ENCODE results near the gene ETS2.
A peak's percentile ranks its signal among the peaks of the same experiment; 100 is the strongest.

Gene ETS2

GRCh38 chr21:38821959-38822682 lies 16.4 kb downstream of the ETS2 start:
- Histone ChIP-seq H3K9ac (ENCODE audit: low read depth, low read length, poor library complexity) (no peak overlapping the region), H4K8ac (ENCODE audit: low read depth, low read length) (no peak overlapping the region), H2BK120ac (ENCODE audit: low read depth, low read length) (no peak overlapping the region), H3K18ac (ENCODE audit: low read length) (no peak overlapping the region), H2AK5ac (ENCODE audit: low read depth, low read length) (no peak overlapping the region), H4K91ac (ENCODE audit: low read depth, low read length, poor library complexity) (no peak overlapping the region), H3K79me1 (ENCODE audit: low read depth, low read length) (peaks cover 3% of the 10 kb centered on the region), H3K27ac (replicated peaks; ENCODE audit: low read length) (no peak overlapping the region), H3K14ac (ENCODE audit: low read length) (no peak overlapping the region), H3K27me3 (ENCODE audit: control insufficient read depth in 3 of 3, insufficient read depth in 3 of 3, low read depth in 1 of 3, low read length in 3 of 3) (peaks cover 0 to 2% (median 0%) of the 10 kb centered on the region in 3 experiments), H3K36me3 (replicated peaks in 1 of 2; ENCODE audit: control insufficient read depth in 2 of 2, insufficient read depth in 2 of 2, low read length in 2 of 2) (peaks cover 57 to 75% of the 10 kb centered on the region in 2 donors), H2BK15ac (ENCODE audit: low read length) (no peak overlapping the region), H3K4me2 (ENCODE audit: insufficient read depth, low read length, poor library complexity, severe bottlenecking) (no peak overlapping the region), H2BK12ac (ENCODE audit: low read length) (no peak overlapping the region), H3K4me3 (ENCODE audit: low read length in 2 of 2) (no peak overlapping the region), H2AFZ (ENCODE audit: low read length) (no peak overlapping the region), H3K9me3 (replicated peaks in 1 of 2; ENCODE audit: control insufficient read depth in 2 of 2, insufficient read depth in 1 of 2, low read depth in 1 of 2, low read length in 2 of 2) (peaks cover 0 to 6% of the 10 kb centered on the region in 2 donors), H3K4ac (ENCODE audit: low read length) (no peak overlapping the region), H3K4me1 (ENCODE audit: control insufficient read depth in 2 of 2, insufficient read depth in 1 of 2, low read depth in 1 of 2, low read length in 2 of 2) (no peaks in the 10 kb centered on the region), H2BK5ac (ENCODE audit: low read length) (no peak overlapping the region), H3K23ac (ENCODE audit: low read depth, low read length, poor library complexity) (no peak overlapping the region)
- WGBS, 2 donors (ENCODE audit: extremely low coverage in 2 of 2, insufficient read length in 2 of 2, insufficient replicate concordance in 1 of 2), result no CpG with 5 or more reads among the region's 9 CpGs
- DNase-seq (ENCODE audit: low spot score), result no peak

GRCh38 chr21:38822778-38823238 lies 17.1 kb downstream of the ETS2 start:
- no peak overlapping the region for H3K4me2 ChIP-seq (ENCODE audit: insufficient read depth, low read length, poor library complexity, severe bottlenecking)
- no peak overlapping the region for H2BK5ac ChIP-seq (ENCODE audit: low read length)
- no peaks in the 10 kb centered on the region for H3K4me1 ChIP-seq (ENCODE audit: control insufficient read depth in 2 of 2, insufficient read depth in 1 of 2, low read depth in 1 of 2, low read length in 2 of 2)
- H3K79me1 ChIP-seq (ENCODE audit: low read depth, low read length), result peaks cover 3% of the 10 kb centered on the region
- no peak overlapping the region for H3K14ac ChIP-seq (ENCODE audit: low read length)
- peaks cover 53 to 68% of the 10 kb centered on the region in 2 donors for H3K36me3 ChIP-seq (replicated peaks in 1 of 2; ENCODE audit: control insufficient read depth in 2 of 2, insufficient read depth in 2 of 2, low read length in 2 of 2)
- H4K91ac ChIP-seq (ENCODE audit: low read depth, low read length, poor library complexity), result no peak overlapping the region
- H3K9me3 ChIP-seq (replicated peaks in 1 of 2; ENCODE audit: control insufficient read depth in 2 of 2, insufficient read depth in 1 of 2, low read depth in 1 of 2, low read length in 2 of 2), result peaks cover 0 to 6% of the 10 kb centered on the region in 2 donors
- H4K8ac ChIP-seq (ENCODE audit: low read depth, low read length), result no peak overlapping the region
- H2BK120ac ChIP-seq (ENCODE audit: low read depth, low read length), result no peak overlapping the region
- no peak for DNase-seq (ENCODE audit: low spot score)
- peaks cover 0 to 2% (median 0%) of the 10 kb centered on the region in 3 experiments for H3K27me3 ChIP-seq (ENCODE audit: control insufficient read depth in 3 of 3, insufficient read depth in 3 of 3, low read depth in 1 of 3, low read length in 3 of 3)
- no peak overlapping the region for H3K18ac ChIP-seq (ENCODE audit: low read length)
- no CpG with 5 or more reads among the region's 26 CpGs for WGBS, 2 donors (ENCODE audit: extremely low coverage in 2 of 2, insufficient read length in 2 of 2, insufficient replicate concordance in 1 of 2)
- peak overlapping the region; percentile 81 for H3K23ac ChIP-seq (ENCODE audit: low read depth, low read length, poor library complexity)
- no peak overlapping the region for H3K9ac ChIP-seq (ENCODE audit: low read depth, low read length, poor library complexity)
- no peak overlapping the region for H2BK12ac ChIP-seq (ENCODE audit: low read length)
- H2AK5ac ChIP-seq (ENCODE audit: low read depth, low read length), result no peak overlapping the region
- no peak overlapping the region for H3K4ac ChIP-seq (ENCODE audit: low read length)
- no peak overlapping the region for H2BK15ac ChIP-seq (ENCODE audit: low read length)
- no peak overlapping the region for H3K4me3 ChIP-seq (ENCODE audit: low read length in 2 of 2)
- H3K27ac ChIP-seq (replicated peaks; ENCODE audit: low read length), result no peak overlapping the region
- H2AFZ ChIP-seq (ENCODE audit: low read length), result no peak overlapping the region

- Histone ChIP-seq H3K4me2 (ENCODE audit: insufficient read depth, low read length, poor library complexity, severe bottlenecking) (no peak overlapping the region), H3K23ac (ENCODE audit: low read depth, low read length, poor library complexity) (no peak overlapping the region), H3K27ac (replicated peaks; ENCODE audit: low read length) (no peak overlapping the region), H3K9ac (ENCODE audit: low read depth, low read length, poor library complexity) (no peak overlapping the region), H3K4ac (ENCODE audit: low read length) (no peak overlapping the region), H3K36me3 (replicated peaks in 1 of 2; ENCODE audit: control insufficient read depth in 2 of 2, insufficient read depth in 2 of 2, low read length in 2 of 2) (peaks cover 44 to 59% of the 10 kb centered on the region in 2 donors), H3K27me3 (ENCODE audit: control insufficient read depth in 3 of 3, insufficient read depth in 3 of 3, low read depth in 1 of 3, low read length in 3 of 3) (peaks cover 0 to 2% (median 0%) of the 10 kb centered on the region in 3 experiments), H2AK5ac (ENCODE audit: low read depth, low read length) (no peak overlapping the region), H3K4me3 (ENCODE audit: low read length in 2 of 2) (no peak overlapping the region), H2BK15ac (ENCODE audit: low read length) (no peak overlapping the region), H3K18ac (ENCODE audit: low read length) (no peak overlapping the region), H3K79me1 (ENCODE audit: low read depth, low read length) (peaks cover 3% of the 10 kb centered on the region), H2BK120ac (ENCODE audit: low read depth, low read length) (no peak overlapping the region), H3K14ac (ENCODE audit: low read length) (no peak overlapping the region), H4K91ac (ENCODE audit: low read depth, low read length, poor library complexity) (no peak overlapping the region), H2BK12ac (ENCODE audit: low read length) (no peak overlapping the region), H4K8ac (ENCODE audit: low read depth, low read length) (no peak overlapping the region), H2AFZ (ENCODE audit: low read length) (no peak overlapping the region), H3K9me3 (replicated peaks in 1 of 2; ENCODE audit: control insufficient read depth in 2 of 2, insufficient read depth in 1 of 2, low read depth in 1 of 2, low read length in 2 of 2) (peaks cover 0 to 5% of the 10 kb centered on the region in 2 donors), H3K4me1 (ENCODE audit: control insufficient read depth in 2 of 2, insufficient read depth in 1 of 2, low read depth in 1 of 2, low read length in 2 of 2) (no peaks in the 10 kb centered on the region), H2BK5ac (ENCODE audit: low read length) (no peak overlapping the region)
- DNase-seq (ENCODE audit: low spot score), result no peak
- no CpG with 5 or more reads among the region's 3 CpGs for WGBS, 2 donors (ENCODE audit: extremely low coverage in 2 of 2, insufficient read length in 2 of 2, insufficient replicate concordance in 1 of 2)
These were observed 18.0 kb downstream of the ETS2 start for GRCh38 chr21:38823737-38824123.

- no peak overlapping the region for H3K27ac ChIP-seq (replicated peaks; ENCODE audit: low read length)
These were observed 18.5 kb downstream of the ETS2 start for GRCh38 chr21:38824124-38824822.

More at GRCh38 chr21:38824124-38824822, 18.5 kb downstream of the ETS2 start:
- H2AK5ac ChIP-seq (ENCODE audit: low read depth, low read length), result no peak overlapping the region
- H3K4ac ChIP-seq (ENCODE audit: low read length), result no peak overlapping the region
- peaks cover 0 to 2% (median 0%) of the 10 kb centered on the region in 3 experiments for H3K27me3 ChIP-seq (ENCODE audit: control insufficient read depth in 3 of 3, insufficient read depth in 3 of 3, low read depth in 1 of 3, low read length in 3 of 3)
- no peak overlapping the region for H3K18ac ChIP-seq (ENCODE audit: low read length)
- no peak overlapping the region for H3K4me3 ChIP-seq (ENCODE audit: low read length in 2 of 2)
- WGBS, 2 donors (ENCODE audit: extremely low coverage in 2 of 2, insufficient read length in 2 of 2, insufficient replicate concordance in 1 of 2), result no CpG with 5 or more reads among the region's 19 CpGs
- no peak overlapping the region for H4K8ac ChIP-seq (ENCODE audit: low read depth, low read length)
- no peak overlapping the region for H2BK15ac ChIP-seq (ENCODE audit: low read length)
- peaks cover 3% of the 10 kb centered on the region for H3K79me1 ChIP-seq (ENCODE audit: low read depth, low read length)
- peaks cover 38 to 53% of the 10 kb centered on the region in 2 donors for H3K36me3 ChIP-seq (replicated peaks in 1 of 2; ENCODE audit: control insufficient read depth in 2 of 2, insufficient read depth in 2 of 2, low read length in 2 of 2)
- H2AFZ ChIP-seq (ENCODE audit: low read length), result no peak overlapping the region
- peaks cover 0 to 1% of the 10 kb centered on the region in 2 donors for H3K9me3 ChIP-seq (replicated peaks in 1 of 2; ENCODE audit: control insufficient read depth in 2 of 2, insufficient read depth in 1 of 2, low read depth in 1 of 2, low read length in 2 of 2)
- H4K91ac ChIP-seq (ENCODE audit: low read depth, low read length, poor library complexity), result no peak overlapping the region
- H3K23ac ChIP-seq (ENCODE audit: low read depth, low read length, poor library complexity), result no peak overlapping the region
- no peak overlapping the region for H2BK12ac ChIP-seq (ENCODE audit: low read length)
- H2BK5ac ChIP-seq (ENCODE audit: low read length), result no peak overlapping the region
- H2BK120ac ChIP-seq (ENCODE audit: low read depth, low read length), result no peak overlapping the region
- H3K4me1 ChIP-seq (ENCODE audit: control insufficient read depth in 2 of 2, insufficient read depth in 1 of 2, low read depth in 1 of 2, low read length in 2 of 2), result no peaks in the 10 kb centered on the region
- H3K9ac ChIP-seq (ENCODE audit: low read depth, low read length, poor library complexity), result no peak overlapping the region
- H3K4me2 ChIP-seq (ENCODE audit: insufficient read depth, low read length, poor library complexity, severe bottlenecking), result no peak overlapping the region
- no peak overlapping the region for H3K14ac ChIP-seq (ENCODE audit: low read length)
- DNase-seq (ENCODE audit: low spot score), result no peak
